HG03520 (cell line): ENCODE measurements around the gene C1orf141.
"Not testable (repeated sequence)": the region's sequence is repeated elsewhere in the genome, so short reads cannot be mapped to it uniquely, and the experiment has no call there.

Source experiments
- ATAC-seq: cut with Tn5 transposase; IDR thresholded peaks from one replicate; pipeline ENCODE4 v1.9.1; 2021; ENCODE audit warnings: mild to moderate bottlenecking, moderate library complexity; ENCODE audit not compliant: unreplicated experiment

The C1orf141 gene

DNA sequence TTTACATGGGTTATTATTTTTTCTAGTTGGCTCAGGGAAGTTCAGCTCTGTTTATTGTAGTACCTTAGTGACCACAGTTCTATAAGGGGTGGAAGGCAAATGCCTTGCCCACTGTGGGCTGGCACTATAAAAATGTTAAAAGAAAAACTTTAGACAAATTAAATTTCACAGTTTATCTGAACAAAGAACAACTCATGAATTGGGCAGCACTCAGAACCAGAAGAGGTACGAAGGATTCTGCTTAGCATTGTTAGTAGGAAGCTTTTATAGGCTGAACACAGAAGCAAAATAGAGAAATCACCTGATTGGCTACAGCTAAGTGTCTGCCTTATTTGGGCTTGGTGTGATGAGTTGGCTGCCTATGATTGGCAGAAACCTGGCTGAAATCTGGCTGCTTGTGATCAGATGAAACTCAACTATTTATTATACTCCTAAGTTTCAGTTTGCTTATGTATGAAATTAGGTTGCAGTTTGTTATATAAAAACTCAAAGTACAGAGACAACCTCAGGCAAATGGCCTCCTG, 45.0 kb downstream of the C1orf141 start:
- ATAC-seq, result no peak

- ATAC-seq, result no peak
These were observed 46.3 kb downstream of the C1orf141 start for GRCh38 chr1:67088440-67088839.

DNA sequence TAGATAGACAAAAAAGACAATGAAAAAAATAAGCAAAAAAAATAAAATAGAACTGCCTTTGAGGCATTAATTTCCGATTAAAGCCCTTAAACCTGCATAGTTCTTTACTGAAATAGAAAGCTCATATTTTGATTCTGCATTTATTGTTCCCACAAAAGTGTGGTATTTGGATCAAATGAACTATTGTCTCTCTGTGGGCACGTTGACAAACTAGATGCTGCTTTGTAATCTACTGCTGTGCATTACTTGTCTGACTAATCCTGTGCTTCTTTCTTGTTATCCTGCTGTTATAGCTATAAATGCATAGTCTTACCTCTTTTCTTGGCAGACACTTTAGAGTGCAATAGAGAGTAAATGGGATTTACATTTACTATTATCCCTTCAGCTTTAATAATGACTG, 49.4 kb downstream of the C1orf141 start:
- no peak for ATAC-seq

DNA sequence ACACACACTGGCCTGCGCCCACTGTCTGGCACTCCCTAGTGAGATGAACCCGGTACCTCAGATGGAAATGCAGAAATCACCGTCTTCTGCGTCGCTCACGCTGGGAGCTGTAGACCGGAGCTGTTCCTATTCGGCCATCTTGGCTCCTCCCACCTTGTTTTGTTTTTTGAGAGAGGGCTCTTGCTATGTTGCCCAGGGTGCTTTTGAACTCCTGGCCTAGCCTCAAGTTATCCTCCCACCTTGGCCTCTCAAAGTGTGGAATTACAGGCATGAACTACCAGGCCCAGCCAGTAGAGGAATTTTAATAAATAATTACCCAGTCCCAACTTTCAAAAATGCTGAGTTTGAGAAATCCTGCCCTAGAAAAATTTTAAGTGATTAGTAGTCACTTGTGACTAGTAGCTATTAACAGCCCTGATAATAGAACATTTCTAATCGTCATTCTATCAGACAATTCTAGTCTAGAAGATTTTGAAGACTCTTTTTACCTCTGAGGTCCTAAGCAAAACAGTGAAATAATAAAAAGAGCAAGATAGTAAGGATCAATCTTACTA, 49.9 kb downstream of the C1orf141 start:
- no peak for ATAC-seq

- ATAC-seq, result no peak
These were observed 56.5 kb downstream of the C1orf141 start for GRCh38 chr1:67078291-67078690.

DNA sequence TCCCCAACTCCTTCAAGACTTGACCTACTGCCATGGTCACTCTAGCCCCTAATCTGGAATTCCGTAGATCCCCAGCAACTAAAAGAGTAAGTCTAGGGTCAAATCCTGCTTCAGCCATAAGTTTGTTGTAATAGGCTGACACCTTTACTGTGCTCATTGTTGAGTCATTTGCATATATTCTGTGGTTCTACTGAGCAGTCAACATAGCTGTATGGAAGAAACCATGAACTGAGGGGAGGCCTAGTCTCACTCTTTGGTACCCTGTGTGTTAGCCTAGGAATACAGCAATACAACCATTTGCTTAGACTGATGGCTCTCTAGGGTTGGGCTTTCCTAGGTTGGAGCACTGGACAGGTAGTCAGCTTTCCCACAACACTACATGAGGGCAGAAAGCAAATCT, 57.2 kb downstream of the C1orf141 start:
- no peak for ATAC-seq

- ATAC-seq, result no peak
These were observed 62.0 kb downstream of the C1orf141 start for GRCh38 chr1:67072749-67073148.

DNA sequence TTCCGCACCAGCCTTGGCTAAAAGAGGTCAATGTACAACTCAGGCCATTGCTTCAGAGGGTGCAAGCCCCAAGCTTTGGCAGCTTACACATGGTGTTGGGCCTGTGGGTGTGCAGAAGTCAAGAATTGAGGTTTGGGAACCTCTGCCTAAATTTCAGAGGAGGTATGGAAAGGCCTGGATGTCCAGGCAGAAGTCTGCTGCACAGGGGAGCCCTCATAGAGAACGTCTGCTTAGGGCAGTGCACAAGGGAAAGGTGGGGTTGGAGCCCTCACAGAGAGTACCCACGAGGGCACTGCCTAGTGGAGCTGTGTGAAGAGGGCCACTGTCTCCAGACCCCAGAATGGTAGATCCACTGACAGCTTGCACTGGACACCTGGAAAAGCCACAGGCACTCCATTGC, 67.1 kb downstream of the C1orf141 start:
- ATAC-seq, result not testable (repeated sequence)

GRCh38 chr1:67062412-67062811, 72.4 kb downstream of the C1orf141 start:
- ATAC-seq, result no peak

GRCh38 chr1:67061266-67061665, 73.5 kb downstream of the C1orf141 start:
- no peak for ATAC-seq

DNA sequence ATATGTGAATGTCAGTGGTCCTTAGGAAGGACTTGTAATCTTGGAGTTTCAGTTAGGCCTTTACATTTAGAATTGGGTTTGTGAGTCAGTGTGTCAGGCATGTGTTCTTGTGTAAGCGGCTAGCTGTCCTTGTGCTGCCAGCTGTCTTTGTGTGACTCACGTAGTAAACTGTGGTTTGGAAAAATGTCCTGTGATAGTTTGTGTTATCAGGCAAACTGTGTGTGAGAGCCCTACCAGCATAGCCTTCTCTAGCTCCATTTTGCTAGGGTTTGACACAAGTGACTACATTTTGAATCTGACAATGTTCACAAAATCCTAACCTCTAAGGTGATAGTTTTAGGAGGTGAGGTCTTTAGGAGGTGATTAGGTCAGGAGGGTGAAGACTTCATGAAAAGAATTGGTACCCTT, 74.0 kb downstream of the C1orf141 start:
- no peak for ATAC-seq

DNA sequence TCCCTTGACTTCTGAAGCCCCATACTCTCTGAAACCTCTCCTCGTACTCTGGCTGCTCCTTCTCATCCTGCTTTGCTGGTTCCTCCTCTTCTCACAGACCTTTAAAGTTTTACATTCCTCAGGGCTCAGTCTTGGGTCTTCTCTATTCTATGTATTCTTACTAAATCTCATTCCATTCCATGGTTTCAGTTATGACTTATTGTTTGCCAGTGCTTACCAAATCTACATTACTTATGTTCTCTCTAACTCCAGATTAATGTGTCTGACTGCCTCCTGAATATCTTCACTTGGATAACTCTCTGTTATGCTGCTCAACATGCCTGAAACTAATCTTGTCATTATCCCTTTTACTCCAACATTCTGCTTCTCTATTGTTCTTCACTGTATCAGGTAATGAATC, 75.4 kb downstream of the C1orf141 start:
- ATAC-seq, result no peak

DNA sequence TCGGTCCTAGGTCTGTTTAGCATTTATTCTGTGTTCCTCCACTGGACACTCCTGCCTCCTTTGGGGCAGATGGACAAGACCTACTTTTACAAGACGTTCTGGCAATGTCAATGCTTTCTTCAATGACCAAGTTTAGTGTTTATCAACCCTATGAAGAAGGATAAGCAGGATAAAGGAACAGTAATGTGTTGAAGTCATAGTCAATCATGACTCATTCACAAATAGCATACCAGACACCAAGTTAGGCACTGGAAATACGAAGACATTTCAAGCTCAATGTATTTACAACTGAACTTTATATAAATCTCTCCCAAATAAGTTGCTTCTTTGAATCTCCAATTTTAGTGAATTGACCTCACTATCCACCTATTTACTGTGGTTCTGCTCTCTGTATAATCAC, 76.0 kb downstream of the C1orf141 start:
- no peak for ATAC-seq

DNA sequence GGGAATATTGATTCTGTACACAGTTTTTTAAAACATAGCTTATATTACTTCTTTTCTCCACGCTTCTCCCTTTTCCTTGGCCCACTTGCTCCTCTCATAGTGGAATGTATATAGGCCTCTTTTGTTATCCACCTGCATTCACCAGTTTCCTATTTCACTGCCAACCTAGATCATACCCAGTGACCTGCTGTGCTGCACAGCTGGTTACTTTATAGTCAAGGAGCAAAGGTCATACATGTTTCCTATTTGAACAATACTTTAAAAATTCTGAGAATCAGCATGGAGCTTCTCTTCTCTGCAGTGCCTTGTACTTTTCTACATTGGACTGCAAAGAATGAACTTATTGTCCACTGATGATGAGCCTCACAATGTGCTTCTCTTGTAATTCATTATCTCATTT, 76.5 kb downstream of the C1orf141 start:
- ATAC-seq, result no peak

- ATAC-seq, result peak; percentile 71
These were observed 80.7 kb downstream of the C1orf141 start, which contains the start of gene SLC35D1 for GRCh38 chr1:67053785-67054772. Gene SLC35D1, minus strand, starts transcription at chr1:67054148. Its CDS starts 135 bp downstream, at chr1:67054013.

- ATAC-seq, result peak; percentile 31
These were observed 81.3 kb downstream of the C1orf141 start for GRCh38 chr1:67053535-67053784.

GRCh38 chr1:67052741-67053534, 81.8 kb downstream of the C1orf141 start:
- no peak for ATAC-seq

DNA sequence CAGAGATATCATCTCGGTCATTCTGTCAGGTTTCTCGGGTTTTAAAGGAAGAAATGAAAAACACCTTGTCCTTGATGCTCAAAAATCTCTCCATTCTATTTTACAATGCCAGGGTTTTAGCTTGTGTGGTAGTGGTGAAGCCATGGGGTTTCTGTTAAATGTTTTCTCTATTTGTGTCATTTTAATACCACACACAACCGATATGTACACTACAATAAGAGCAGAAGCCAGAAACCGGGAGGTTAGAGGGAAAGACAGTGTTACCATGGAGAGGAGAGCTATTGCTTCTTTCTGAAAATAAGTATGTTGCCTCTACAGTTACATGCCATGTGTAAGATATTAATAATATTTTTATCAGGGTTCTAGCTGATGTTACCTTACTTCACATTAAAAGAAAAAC, 83.6 kb downstream of the C1orf141 start:
- no peak for ATAC-seq

GRCh38 chr1:67044631-67045270, 90.0 kb downstream of the C1orf141 start:
- ATAC-seq, result no peak

- ATAC-seq, result no peak
These were observed 91.4 kb downstream of the C1orf141 start for GRCh38 chr1:67043366-67043765.
